ENCODE data around the gene TGFB2. TPM values are rescaled to one million over a fixed set of nuclear protein-coding genes. Genes with fewer than 3 reads are reported as not detected.

The TGFB2 gene
- total and polyA plus RNA-seq, 2 donors (not counting 3 experiments of a cell fraction or from before 2014, with no cell fraction given), result 21.2 to 43.5 TPM

DNA sequence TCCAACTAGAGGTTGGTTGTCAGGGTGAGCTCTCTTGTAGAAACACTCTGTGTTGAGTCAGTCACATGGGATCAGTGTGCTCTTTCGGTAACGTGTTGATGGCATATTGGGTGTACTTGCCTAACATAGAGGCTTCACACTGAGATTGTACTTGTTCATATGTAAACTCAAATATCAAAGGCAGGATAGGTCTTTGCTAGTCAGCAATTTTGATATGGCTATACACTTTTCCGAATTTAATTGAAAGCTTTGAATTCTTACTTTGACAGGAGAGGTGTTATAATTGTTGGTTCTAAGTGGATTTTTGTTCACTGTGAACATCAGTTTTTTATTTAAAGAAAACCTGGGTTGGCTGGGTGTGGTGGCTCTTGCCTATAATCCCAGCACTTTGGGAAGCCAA lies 16.4 kb upstream of the TGFB2 start:
- Histone ChIP-seq H3K9me3 (replicated peaks; ENCODE audit: control insufficient read depth, insufficient read depth, low read length) (no peaks in the 10 kb centered on the region), H2AFZ (ENCODE audit: low read depth, low read length) (no peak overlapping the region), H3K79me2 (ENCODE audit: control insufficient read depth, insufficient read depth, low read length) (peaks cover 4% of the 10 kb centered on the region), H3K36me3 (ENCODE audit: control insufficient read depth in 2 of 2, extremely low read depth in 1 of 2, insufficient read depth in 2 of 2, low read length in 2 of 2) (no peaks in the 10 kb centered on the region), H4K20me1 (replicated peaks; ENCODE audit: control insufficient read depth, extremely low read depth, insufficient read depth, low read length) (no peaks in the 10 kb centered on the region), H3K9me1 (replicated peaks; ENCODE audit: control insufficient read depth, extremely low read depth, insufficient read depth, low read length) (no peaks in the 10 kb centered on the region), H3K4me3 (replicated peaks in 1 of 3; ENCODE audit: insufficient read depth in 1 of 3, low read depth in 1 of 3, low read length in 3 of 3) (no peak overlapping the region), H3K27ac (ENCODE audit: insufficient read depth, low read depth, low read length) (no peak overlapping the region), H3K4me1 (ENCODE audit: control insufficient read depth, extremely low read depth, insufficient read depth, low read length) (peaks cover 2% of the 10 kb centered on the region), H3K4me2 (ENCODE audit: insufficient read depth, low read length) (no peak overlapping the region), H3K27me3 (ENCODE audit: control insufficient read depth in 2 of 2, insufficient read depth in 2 of 2, low read length in 2 of 2) (no peaks in the 10 kb centered on the region), H3K9ac (replicated peaks; ENCODE audit: extremely low read depth, insufficient read depth, low read length) (no peak overlapping the region)
- BruUV-seq (replicated peaks), result no TSS peak
- ChIA-PET CTCF (interaction anchor here (0.6 to 6.0 kb wide), 15 partner anchors 10 to 1484 kb away, joined by 3 to 55 read pairs (median 8); no protein-coding TSS in a partner anchor), POLR2A (interaction anchor here (0.8 kb wide), 1 partner anchor 985 kb away, joined by 3 read pairs; no protein-coding TSS in a partner anchor)
- no peak for DNase-seq (ENCODE audit: low read depth, low spot score)
- TF ChIP-seq FOS (IDR thresholded peaks at IDR 0.05; ENCODE audit: borderline replicate concordance, insufficient read depth, low read length) (no peak), POLR2AphosphoS5 (IDR thresholded peaks at IDR 0.05; ENCODE audit: insufficient read depth, low read depth, low read length) (no peak), CTCF (IDR thresholded peaks at IDR 0.05; ENCODE audit: extremely low read depth in 1 of 2, insufficient read depth in 1 of 2, low read depth in 1 of 2, low read length in 2 of 2) (no peak), POLR2A (IDR thresholded peaks at IDR 0.05; ENCODE audit: low read depth, low read length) (no peak), MYC (IDR thresholded peaks at IDR 0.05; ENCODE audit: low read depth, low read length) (no peak), GATA2 (IDR thresholded peaks at IDR 0.05; ENCODE audit: insufficient read depth, insufficient read length, low read depth, low read length) (no peak), JUN (IDR thresholded peaks at IDR 0.05; ENCODE audit: borderline replicate concordance, insufficient read depth, insufficient read length, low read depth) (no peak), EZH2 (IDR thresholded peaks at IDR 0.05; ENCODE audit: borderline replicate concordance, low read depth, low read length, severe bottlenecking) (no peak)
- TF ChIP-seq, protein P1, sequence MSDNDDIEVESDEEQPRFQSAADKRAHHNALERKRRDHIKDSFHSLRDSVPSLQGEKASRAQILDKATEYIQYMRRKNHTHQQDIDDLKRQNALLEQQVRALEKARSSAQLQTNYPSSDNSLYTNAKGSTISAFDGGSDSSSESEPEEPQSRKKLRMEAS (IDR thresholded peaks at IDR 0.05; ENCODE audit: insufficient read depth, insufficient read length), result no peak
- dilution Hi-C loops (cut with MboI; ENCODE audit: extremely low pct_ligation_motif_present, low sequenced_read_pairs) (no loop called here), intact Hi-C loops (cut with micrococcal nuclease) (no loop called here)
- FAIRE-seq, result no peak
